ENCODE results near the gene ING3.

The ING3 gene

GRCh38 chr7:121020249-121020988, 69.8 kb downstream of the ING3 start:
- no peak for DNase-seq
- intact Hi-C loops (cut with DNase I) = no loop called here

DNA sequence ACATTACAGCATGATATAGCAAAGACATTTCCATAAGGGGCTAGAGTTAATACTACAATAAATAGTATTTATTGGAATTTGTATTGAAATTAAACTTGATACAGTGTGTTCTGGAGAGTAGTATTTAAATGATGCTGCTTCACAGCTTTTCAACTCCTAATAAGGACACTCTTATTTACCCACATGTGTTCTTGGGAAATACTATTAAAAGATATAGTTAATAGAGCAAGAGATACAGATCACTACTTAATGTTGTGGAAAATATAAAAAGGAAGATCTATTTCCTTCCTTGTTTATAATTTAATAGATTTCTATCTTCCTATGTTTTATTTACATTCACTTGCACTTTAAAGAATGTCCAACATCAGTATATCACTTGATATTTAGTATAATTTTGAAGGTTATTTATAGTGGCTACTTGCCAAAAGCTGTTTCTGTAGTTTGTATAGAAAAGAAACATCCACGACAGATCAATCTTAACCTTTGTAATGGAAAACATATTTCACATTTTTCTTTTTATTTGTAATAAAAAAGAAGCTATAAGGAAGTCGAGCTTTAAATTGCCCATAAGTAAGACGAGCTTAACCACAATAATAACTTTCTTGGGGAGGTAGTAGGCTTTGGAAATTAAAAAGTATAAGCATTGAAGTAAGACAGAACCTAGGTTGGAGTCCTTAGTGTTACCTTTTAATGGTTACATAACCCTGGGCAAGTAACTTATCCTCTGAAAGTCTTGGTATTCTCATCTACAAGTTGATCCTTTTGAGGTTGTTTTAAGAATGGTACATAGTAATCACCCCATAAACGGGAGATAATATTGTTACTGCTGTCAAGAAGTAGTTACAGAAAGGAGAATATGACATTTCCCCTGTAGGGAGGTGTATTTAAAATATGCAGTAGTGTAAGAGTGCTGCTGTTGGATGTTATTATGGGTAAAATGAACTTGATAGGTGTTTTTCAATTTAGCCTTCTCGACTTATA, 70.7 kb downstream of the ING3 start:
- intact Hi-C loops (cut with DNase I) = no loop called here

DNA sequence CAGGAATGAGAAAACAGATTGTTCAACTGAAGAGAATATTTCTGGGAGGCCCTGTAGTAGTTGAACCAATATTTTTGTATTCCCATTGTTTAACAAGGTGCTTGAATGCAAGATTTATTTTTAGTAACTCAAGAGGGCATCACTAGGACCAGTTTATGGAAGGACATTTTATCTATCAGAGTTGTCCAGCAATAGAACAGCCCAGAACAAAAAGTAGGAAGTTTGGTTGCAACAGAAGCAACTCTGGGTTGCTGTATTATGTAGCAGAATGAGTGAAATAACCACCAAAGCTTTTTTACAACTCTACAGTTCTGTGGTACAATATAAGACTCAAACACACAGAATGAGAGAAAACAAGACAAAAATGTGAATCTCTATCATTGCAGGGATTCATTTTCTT, 72.6 kb downstream of the ING3 start:
- intact Hi-C loops (cut with DNase I) = no loop called here
- DNase-seq = no peak

More for the DNA sequence above, 70.7 kb downstream of the ING3 start:
- no peak for DNase-seq

DNA sequence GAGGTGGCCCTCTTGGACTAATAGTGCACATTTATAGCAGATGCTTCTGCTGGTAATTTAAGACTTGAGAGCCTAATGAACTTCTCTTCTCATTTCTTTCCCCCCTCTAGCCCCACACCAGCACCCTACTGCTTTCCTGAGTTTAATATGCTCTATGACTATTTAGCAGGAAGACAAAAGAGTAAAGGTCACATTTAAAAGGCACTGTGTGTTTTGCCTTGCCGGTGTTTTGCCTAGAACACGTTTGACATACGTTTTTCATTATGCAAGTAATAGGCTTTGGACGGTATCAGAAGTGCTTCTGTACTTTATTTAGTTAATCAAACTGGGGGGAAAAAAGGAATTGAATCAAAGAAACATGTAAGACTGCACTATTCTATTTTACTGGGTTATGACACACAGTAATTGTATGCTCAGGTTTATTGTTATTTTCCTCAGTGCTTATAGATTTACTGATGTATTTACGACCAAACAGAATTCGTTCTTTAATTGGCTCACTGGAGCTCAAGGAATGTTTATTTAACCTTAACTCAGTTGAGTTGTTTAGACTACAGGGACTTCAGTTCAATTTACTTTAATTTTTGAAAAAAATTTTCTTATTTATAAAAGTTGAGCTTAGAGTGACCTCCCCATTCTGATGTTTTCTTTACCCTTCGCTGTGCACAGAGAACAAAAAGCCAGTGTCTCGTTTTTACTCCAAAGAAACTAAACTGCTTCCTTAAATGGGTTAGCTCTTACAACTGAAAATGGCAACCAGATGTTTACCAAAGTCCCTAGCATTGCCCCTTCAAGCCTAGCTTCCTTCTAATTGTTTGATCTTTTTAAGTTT, 73.3 kb downstream of the ING3 start:
- no peak for DNase-seq
- intact Hi-C loops (cut with DNase I) = no loop called here

GRCh38 chr7:121024611-121025010, 74.0 kb downstream of the ING3 start:
- intact Hi-C loops (cut with DNase I) = no loop called here
- DNase-seq = no peak

DNA sequence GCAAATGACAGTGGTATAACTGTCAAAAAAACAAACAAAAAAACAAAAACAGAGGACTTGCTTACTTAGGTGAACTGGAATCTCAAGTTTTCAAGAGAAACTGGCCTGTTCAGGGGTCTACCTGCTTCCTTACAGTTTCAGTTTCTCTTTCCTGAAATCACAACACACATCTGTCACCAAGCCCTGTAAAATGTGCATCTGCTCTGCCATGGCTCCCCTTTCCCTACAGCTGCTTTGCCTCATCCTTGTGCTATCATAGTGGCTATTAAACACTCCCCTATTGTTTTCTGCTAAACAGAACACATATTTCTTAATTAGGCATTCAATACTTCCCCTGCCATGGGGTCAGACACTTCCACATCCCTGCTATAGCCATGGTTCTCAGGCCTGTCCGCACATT, 75.6 kb downstream of the ING3 start:
- DNase-seq = no peak

DNA sequence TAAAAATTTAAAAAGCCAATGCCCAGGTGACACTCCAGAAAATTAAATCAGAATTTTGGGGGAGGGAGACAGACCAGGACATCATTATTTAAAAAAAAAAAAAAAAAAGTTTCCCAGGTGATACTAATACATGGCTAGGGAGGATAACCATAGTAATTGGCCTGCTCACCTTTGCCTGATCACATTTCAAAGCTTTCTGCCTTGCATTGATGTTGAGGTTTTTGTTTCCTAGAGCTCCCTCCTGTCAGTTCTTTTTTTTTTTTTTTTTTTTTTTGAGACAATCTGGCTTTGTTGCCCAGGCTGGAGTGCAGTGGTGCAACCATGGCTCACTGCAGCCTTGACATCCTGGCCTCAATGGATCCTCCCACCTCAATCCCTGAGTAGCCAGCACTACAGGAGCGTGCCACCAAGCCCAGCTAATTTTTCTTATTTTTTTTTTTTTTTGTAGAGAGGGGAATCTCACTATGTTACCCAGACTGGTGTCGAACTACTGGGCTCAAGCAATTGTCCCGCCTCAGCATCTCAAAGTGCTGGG, 76.1 kb downstream of the ING3 start:
- no peak for DNase-seq
- intact Hi-C loops (cut with DNase I) = no loop called here

More for the DNA sequence above, 75.6 kb downstream of the ING3 start:
- intact Hi-C loops (cut with DNase I) = no loop called here

All from head of caudate nucleus (tissue), 42 donors.